LNCAP (cell line): ENCODE measurements around the gene SORCS2.

ENCODE experiments used
- TF ChIP-seq, protein P1 (sequence below): fragments of 450-650 bp; IDR thresholded peaks from 2 replicates; pipeline ENCODE4 v1.5.1; 2017; ENCODE audit warnings: mild to moderate bottlenecking

SORCS2 gene

DNA sequence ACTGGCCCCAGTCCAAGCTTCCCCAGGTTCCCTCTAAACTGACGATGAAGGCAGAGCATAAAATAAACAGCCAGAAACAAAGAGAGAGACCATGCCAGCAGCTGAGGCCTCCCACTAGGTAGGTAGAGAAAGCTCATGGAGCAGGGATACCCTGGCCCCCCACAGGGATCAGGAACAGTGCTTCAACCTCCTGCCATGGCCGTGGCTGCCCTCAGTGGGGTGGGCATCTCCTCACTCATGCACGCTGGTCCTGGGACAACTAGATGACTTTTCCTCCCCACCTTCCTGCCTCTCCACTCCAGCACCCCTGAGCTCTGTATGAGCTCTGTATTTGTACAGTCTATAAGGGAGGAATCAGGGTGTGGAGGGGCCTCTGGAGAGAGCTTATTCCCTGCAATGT is 360.1 kb downstream of the SORCS2 start:
- TF ChIP-seq, protein P1, sequence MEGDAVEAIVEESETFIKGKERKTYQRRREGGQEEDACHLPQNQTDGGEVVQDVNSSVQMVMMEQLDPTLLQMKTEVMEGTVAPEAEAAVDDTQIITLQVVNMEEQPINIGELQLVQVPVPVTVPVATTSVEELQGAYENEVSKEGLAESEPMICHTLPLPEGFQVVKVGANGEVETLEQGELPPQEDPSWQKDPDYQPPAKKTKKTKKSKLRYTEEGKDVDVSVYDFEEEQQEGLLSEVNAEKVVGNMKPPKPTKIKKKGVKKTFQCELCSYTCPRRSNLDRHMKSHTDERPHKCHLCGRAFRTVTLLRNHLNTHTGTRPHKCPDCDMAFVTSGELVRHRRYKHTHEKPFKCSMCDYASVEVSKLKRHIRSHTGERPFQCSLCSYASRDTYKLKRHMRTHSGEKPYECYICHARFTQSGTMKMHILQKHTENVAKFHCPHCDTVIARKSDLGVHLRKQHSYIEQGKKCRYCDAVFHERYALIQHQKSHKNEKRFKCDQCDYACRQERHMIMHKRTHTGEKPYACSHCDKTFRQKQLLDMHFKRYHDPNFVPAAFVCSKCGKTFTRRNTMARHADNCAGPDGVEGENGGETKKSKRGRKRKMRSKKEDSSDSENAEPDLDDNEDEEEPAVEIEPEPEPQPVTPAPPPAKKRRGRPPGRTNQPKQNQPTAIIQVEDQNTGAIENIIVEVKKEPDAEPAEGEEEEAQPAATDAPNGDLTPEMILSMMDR: no peak

GRCh38 chr4:7553280-7553679 is 360.9 kb downstream of the SORCS2 start:
- TF ChIP-seq, protein P1: no peak

DNA sequence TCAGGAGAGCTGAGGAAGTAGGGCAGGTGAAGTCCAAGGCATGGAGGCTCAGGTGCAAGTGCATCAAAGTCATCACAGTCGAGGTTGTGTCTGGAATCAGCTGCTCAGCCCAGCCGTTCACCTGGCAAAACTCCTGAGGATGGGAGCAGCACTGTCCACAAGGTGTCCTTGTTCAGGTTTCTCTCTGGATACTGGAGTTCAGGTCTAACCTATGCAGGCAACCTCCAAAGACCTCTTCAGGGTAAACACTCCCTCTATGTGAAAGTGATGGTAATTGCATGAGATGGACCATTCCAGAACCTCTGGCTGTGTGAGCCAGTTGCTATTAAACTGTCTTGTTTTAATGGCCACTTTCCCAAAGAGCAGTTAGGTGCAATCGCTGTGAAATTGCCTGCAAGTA is 362.6 kb downstream of the SORCS2 start:
- TF ChIP-seq, protein P1: no peak

DNA sequence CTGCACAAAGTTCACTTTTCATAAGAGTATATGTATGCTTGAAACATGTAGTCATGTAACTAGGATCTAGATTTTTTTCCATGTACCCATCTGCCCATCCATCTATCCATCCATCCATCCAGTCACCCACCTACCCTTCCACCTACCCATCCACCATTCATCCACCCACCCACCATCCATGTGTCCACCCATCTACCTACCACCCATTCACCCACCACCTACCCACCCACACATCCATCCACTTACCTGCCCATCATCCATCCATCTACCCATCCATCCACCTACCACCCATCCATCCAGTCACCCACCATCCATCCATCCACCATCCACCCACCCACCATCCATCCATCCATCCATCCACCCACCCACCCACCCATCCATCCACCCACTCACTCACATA is 364.2 kb downstream of the SORCS2 start:
- TF ChIP-seq, protein P1: no peak

DNA sequence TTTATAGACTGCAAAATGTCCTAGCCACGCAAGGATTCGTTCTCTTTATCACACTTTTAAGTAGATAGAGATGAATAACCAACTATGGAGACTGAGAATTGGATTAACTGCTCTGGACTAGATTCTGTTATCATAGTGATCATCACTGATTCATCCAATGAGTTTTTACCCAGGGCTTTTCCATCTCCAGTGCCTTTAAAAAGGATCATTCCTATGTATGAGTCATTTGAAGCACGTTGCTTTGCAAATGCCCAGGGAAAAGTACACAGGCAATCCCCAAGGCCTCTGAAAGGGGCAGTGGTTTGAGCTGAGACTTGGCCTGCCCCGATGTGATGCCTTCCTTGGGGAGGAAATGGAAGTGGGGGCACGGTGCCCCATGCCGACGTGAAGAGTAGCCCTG is 365.1 kb downstream of the SORCS2 start:
- TF ChIP-seq, protein P1: no peak

DNA sequence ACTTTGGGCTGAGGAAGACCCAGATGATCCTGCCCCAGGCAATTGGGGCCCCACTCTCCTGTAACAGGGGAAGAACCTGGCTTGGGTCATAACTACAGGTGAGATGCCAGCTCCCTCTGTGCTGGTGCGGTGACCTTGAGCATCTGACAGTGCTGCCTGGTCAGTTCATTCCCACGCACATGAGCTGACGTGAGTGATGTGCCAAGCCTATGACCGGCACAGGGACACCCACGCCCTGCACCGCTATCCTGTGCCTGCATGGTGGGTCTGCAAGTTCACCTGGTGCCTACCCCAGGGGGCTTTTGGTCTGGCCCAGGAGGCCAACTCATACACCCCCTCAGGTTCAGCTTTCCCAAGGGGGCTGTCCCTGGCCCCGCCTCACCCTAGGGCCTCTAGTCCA is 366.1 kb downstream of the SORCS2 start:
- TF ChIP-seq, protein P1: no peak

- TF ChIP-seq, protein P1: no peak
Measured at GRCh38 chr4:7559316-7559715, 367.0 kb downstream of the SORCS2 start.

GRCh38 chr4:7559741-7560395 is 367.5 kb downstream of the SORCS2 start:
- TF ChIP-seq, protein P1: no peak
